ENCODE data around the gene HNRNPF.

DNA sequence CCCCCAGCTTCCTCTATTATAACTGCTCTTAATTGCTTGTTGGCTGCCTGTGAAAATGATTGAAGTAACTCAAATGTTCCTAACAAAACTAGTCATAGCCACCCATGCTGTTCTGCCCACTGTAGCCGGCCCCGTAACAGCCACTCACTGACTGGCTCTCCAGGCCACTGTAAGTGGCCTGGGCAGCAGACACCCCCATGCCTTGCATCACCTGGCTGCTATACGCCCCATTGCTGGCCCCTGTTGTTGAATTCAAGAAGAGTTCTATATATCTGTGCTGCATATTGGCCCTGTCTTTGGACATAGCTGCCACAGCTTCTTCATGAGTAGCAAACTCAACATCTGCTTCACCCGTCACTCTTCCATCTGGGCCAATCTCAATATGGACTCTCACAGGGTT is 22.4 kb downstream of the HNRNPF start:
- TF ChIP-seq MYC (IDR thresholded peaks at IDR 0.05; ENCODE audit: borderline replicate concordance, low read length) (no peak), ATOH8 (CRISPR knock-in tag; IDR thresholded peaks at IDR 0.05; ENCODE audit: low read depth) (no peak), RFX5 (IDR thresholded peaks at IDR 0.05) (no peak), POLR2A (IDR thresholded peaks at IDR 0.05; ENCODE audit: low read length) (no peak), BCL3 (IDR thresholded peaks at IDR 0.05) (no peak), CHD2 (IDR thresholded peaks at IDR 0.05; ENCODE audit: low read length, partially characterized antibody) (no peak), RNF2 (IDR thresholded peaks at IDR 0.05; ENCODE audit: borderline replicate concordance, low read depth) (no peak), CTCF (IDR thresholded peaks at IDR 0.05) (no peak), FOSL2 (IDR thresholded peaks at IDR 0.05) (no peak), FOSL2 (CRISPR knock-in tag; IDR thresholded peaks at IDR 0.05) (no peak)
- TF ChIP-seq, protein P1, sequence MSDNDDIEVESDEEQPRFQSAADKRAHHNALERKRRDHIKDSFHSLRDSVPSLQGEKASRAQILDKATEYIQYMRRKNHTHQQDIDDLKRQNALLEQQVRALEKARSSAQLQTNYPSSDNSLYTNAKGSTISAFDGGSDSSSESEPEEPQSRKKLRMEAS (IDR thresholded peaks at IDR 0.05), result no peak

Measured in A549 (cell line).